ENCODE data around the gene ZNF862.

DNA sequence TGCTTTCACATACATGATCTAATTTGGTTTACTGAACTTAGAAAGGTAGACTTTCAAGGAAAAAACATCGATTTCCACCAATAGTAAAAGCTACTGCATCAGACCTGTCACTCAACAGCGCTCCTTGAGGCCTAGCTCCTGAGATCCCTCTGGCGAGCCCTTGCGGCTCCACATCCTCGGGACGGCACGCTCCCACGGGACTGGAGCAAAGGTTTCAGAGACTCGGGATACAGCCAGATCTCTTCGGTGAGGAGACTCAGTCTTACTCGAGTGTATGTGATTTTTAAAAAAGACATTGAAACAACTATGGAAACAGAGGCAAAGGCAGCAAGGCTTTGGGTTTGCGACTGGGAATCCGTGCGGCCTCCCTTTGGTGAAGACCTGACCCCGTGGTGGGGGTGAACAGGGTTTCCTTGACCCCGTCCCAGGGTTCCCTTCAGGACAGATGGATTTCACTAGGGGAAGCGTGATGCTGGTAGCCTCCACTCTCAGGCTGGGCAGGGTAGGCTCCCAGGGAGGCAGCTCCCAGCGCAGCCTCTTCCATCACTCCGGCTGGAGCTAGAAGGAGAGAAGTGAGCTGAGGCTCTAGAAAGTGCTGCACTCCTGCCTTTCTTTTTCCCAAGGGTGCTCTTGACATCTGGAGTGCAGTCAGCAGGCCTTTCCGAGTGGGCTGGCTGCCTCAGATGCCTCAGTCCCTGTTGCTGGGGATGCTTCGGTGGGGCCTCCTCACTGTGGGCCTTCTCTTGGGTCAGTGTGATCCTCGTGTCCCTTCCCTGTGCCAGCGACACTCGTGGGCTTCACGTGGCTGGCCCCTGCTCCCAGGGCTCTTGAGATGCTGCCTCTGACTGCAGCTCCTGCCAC lies 29.8 kb downstream of the ZNF862 start:
- TF ChIP-seq, protein P1, sequence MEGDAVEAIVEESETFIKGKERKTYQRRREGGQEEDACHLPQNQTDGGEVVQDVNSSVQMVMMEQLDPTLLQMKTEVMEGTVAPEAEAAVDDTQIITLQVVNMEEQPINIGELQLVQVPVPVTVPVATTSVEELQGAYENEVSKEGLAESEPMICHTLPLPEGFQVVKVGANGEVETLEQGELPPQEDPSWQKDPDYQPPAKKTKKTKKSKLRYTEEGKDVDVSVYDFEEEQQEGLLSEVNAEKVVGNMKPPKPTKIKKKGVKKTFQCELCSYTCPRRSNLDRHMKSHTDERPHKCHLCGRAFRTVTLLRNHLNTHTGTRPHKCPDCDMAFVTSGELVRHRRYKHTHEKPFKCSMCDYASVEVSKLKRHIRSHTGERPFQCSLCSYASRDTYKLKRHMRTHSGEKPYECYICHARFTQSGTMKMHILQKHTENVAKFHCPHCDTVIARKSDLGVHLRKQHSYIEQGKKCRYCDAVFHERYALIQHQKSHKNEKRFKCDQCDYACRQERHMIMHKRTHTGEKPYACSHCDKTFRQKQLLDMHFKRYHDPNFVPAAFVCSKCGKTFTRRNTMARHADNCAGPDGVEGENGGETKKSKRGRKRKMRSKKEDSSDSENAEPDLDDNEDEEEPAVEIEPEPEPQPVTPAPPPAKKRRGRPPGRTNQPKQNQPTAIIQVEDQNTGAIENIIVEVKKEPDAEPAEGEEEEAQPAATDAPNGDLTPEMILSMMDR (IDR thresholded peaks at IDR 0.05) = no peak
- no peak for TF ChIP-seq POLR2A (IDR thresholded peaks at IDR 0.05)
- TF ChIP-seq EP300 (IDR thresholded peaks at IDR 0.05) = no peak
- no peak for TF ChIP-seq POLR2AphosphoS5 (IDR thresholded peaks at IDR 0.05)
